Left lobe of liver (tissue), 2 donors: ENCODE results near the gene MKI67. TPM values are rescaled to one million over a fixed set of nuclear protein-coding genes. Genes with fewer than 3 reads are reported as not detected.
"Not testable (repeated sequence)": the region's sequence is repeated elsewhere in the genome, so short reads cannot be mapped to it uniquely, and the experiment has no call there.

ENCODE experiments used
- ATAC-seq: fragments of 200-7000 bp; cut with Tn5 transposase; one replicate; pipeline ENCODE4 v1.9.1; 2020; ENCODE audit warnings: mild to moderate bottlenecking, moderate library complexity
- DNase-seq: peaks from one replicate; pipeline ENCODE4 v3.0.0-alpha.2; 2020; ENCODE audit warnings: low spot score
- total RNA-seq: library from RNA; stranded (reverse); gene quantifications from one replicate; pipeline ENCODE4 v1.2.1, GENCODE V29; 2021
- donor health status: DM: no; HTN: no; CAD: no; lungs with moderate emphysema.
- donor health status: DM: no; HTN: yes; CAD: no.

The MKI67 gene, protein sequence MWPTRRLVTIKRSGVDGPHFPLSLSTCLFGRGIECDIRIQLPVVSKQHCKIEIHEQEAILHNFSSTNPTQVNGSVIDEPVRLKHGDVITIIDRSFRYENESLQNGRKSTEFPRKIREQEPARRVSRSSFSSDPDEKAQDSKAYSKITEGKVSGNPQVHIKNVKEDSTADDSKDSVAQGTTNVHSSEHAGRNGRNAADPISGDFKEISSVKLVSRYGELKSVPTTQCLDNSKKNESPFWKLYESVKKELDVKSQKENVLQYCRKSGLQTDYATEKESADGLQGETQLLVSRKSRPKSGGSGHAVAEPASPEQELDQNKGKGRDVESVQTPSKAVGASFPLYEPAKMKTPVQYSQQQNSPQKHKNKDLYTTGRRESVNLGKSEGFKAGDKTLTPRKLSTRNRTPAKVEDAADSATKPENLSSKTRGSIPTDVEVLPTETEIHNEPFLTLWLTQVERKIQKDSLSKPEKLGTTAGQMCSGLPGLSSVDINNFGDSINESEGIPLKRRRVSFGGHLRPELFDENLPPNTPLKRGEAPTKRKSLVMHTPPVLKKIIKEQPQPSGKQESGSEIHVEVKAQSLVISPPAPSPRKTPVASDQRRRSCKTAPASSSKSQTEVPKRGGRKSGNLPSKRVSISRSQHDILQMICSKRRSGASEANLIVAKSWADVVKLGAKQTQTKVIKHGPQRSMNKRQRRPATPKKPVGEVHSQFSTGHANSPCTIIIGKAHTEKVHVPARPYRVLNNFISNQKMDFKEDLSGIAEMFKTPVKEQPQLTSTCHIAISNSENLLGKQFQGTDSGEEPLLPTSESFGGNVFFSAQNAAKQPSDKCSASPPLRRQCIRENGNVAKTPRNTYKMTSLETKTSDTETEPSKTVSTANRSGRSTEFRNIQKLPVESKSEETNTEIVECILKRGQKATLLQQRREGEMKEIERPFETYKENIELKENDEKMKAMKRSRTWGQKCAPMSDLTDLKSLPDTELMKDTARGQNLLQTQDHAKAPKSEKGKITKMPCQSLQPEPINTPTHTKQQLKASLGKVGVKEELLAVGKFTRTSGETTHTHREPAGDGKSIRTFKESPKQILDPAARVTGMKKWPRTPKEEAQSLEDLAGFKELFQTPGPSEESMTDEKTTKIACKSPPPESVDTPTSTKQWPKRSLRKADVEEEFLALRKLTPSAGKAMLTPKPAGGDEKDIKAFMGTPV (N-terminal part only)
- 0.70 TPM for total RNA-seq

DNA sequence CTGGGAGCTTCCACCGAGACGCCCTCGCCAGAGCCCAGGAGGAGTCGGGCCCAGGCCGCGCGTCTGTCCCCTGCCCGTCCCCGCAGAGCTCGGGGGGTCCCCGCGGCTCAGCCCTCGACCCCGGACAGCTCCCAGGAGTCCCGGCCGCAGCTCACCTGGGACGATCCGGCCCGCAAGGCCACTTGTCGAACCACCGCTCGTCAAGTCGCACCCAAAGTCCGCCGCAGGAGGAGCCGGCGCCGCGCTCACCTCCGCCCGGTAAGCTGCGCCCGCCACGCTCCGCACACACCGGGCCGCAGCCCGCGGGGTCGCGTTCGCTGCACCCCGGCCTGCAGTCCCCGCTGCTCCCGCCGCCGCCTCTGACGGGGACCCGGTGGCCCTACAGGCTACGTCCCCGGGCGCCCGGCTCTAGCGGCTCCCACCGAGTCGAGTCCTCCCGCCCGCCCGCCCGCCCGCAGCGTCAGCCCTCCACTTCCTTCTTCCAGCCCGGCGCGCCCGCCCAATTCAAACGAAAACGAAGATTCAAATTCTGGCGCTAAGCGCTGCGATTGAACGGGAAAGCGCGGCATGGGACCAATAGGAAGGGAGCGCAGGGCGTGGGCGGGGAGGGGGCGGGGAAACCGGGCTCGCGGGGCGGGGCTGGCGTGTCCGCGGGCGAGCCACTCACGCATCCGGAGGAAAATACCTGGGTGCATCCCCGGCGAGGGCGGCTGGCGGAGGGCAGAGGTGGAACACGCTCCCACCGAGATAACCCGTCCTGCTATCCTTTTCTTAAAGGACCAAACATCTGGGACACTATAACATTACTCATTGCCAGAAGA is at the start of gene MKI67:
MKI67 (minus strand) TSS at position 480 of the 821 bp plus-strand sequence. CDS start 756 bp downstream, outside the sequence.
- ATAC-seq = peak; percentile 97
- peak; percentile 80 for DNase-seq

DNA sequence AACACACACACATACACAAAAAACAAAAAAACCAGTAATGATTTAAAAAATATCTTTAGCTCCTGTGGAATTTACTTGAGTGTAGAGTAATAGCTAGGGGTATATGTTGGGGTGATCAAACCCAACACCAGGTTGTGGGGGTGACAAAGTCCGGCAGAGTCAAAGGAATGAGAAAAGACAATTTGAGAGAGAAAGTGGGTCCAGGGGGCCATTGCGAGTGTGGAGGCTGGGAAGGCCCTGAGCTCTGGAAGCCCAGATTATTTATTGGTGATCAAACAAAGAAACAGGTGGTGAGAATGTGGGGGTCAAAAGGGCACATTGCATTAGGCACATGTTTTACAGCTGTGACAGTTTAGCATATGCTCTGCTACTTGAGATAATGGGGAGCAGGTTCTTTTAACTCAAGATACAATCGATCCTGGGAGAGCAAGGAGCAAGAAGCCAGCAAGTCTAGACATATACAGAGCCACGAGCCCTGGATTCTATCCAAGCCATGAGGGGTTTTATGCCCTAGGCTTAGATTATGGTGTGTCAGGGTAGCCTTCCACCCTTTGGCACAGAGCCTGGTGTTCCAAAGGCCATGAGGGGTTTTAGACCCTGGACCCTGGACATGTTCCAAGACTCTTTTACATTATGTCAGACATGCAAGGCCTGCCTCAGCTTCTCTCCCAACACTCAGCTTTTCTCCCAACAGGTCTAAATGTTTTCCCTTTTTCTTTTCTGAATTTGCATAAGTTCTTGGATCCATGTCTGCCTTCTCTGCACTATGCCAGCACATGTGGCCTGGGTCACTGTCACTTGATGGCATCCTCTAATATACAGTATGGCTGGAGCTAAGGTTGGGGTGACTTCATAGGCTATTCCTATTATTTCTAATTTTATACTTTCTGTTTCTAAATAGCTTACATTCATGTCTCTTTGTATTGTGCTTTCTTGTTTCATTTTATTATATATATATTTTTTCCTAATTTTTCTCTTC is 48.6 kb upstream of the MKI67 start:
- DNase-seq = peak; percentile 62

DNA sequence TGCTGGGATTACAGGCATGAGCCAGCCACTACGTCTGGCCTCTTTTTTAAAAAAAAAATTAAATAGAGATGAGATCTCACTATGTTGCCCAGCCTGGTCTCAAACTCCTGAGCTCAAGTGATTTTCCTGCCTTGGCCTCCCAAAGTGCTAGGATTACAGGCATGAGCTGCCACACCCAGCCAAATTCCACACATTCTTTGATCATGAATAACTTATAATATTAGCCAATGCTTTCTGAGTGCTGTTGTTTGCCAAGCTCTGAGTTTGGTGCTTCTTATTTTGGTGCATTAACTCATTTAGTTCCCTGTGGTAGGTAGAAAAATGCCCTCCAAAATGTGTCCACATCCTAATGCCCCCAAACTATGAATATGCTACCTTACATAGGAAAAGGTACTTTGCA is 47.2 kb upstream of the MKI67 start:
- DNase-seq = no peak
- ATAC-seq = no peak

More for the DNA sequence above, 48.6 kb upstream of the MKI67 start:
- ATAC-seq = peak; percentile 61

DNA sequence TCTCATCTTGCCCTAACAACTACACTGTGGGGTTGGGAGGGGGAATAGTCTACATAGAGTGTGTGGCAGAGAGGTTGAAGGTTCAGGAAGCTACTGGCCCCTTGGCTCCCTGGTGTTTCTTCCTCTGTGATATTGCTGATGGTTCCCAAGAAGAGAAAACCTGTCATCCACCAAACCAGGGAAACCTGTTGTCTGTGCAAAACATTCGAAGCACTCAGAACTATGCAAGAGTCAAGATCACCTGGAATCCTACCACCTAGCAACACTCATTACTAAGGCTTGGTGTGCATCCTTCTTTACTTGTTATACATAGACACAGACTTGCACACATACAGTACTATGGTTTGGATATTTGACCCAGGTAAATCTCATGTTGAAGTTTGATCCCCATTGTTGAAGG is 46.5 kb upstream of the MKI67 start:
- DNase-seq (no peak), ATAC-seq (no peak)

DNA sequence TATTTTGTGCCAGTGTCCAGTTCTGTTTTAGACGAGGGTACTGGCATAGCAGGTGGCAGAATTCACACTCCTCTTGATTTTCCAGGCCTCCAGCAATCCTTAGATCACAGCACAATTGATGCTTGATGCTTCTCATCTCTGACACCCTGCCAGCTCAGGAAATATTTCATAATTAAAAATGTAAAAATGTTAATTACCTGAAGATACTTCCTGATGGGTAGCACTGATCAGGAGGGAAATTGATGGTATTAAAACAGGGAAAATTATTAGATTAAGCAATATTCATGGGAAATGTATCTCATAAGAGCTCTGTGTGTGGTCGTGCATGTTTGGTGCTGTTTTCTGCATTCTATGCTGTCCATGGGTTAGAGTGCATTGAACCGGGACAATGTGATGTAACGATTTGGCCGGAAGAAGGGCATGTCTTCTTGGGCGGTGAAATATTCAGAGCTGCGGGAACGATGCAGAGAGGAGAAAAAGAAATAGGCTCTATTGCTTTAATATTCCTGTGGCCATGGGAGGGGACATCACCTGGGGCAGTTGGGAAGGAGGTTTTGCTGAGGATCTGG is 43.7 kb upstream of the MKI67 start:
- DNase-seq (no peak), ATAC-seq (no peak)

- DNase-seq (no peak), ATAC-seq (no peak)
These were observed 41.8 kb upstream of the MKI67 start for GRCh38 chr10:128167926-128168520.

DNA sequence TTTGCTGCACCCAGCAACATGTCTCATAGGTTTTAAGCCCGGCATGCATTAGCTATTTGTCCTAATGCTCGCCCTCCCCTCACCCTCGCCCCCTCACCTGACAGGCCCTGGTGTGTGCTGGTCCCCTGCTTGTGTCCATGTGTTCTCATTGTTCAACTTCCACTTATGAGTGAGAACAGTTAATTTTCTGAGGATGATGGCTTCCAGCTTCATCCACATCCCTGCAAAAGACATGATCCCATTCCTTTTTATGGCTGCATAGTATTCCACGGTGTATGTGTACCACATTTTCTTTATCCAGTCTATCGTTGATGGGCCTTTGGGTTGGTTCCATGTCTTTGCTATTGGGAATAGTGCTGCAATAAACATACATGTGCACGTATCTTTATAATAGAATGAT is 40.9 kb upstream of the MKI67 start:
- not testable (repeated sequence) for ATAC-seq

GRCh38 chr10:128166151-128166550 is 39.9 kb upstream of the MKI67 start:
- ATAC-seq (no peak), DNase-seq (no peak)

More for the DNA sequence above, 40.9 kb upstream of the MKI67 start:
- not testable (repeated sequence) for DNase-seq

- ATAC-seq (no peak), DNase-seq (no peak)
These were observed 39.3 kb upstream of the MKI67 start for GRCh38 chr10:128165536-128165935.

DNA sequence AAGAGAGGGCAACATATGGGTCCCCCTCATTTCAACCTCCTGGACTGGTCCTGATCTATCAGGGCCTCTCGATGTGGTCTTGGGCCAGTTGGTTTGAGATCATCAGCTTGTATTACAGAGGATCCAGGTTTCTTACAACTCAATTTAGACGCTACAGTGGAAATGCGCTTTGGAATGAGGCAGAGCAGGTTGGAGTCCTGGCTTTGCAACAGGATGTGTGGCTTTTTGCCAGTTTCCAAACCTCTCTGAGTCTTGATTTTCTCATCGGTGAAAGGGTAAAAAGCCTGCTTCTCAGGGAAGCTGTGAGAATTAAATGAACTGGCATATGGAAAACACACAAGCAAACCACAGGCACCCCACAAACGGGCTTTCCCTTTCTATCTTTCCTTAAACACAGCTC is 37.5 kb upstream of the MKI67 start:
- ATAC-seq (no peak), DNase-seq (no peak)

DNA sequence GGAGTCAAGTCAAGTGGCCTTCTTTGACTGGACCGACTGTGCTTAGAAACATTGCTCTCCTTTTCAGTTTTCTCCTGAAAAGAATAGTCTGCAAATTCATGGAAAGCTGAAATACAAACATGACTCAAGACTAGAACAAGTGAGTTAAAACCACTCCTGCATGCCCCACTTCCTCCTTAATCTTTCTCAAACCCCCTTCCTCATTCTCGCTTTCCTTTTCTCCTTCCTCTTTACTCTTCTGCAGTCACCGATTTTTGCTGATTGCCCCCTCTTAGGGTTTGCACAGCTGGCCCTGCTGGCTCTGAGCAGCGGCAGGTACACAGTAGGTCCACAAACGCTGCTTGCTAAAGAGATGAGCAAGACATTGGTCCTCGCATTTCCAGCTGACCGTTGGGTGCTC is 34.8 kb upstream of the MKI67 start:
- ATAC-seq = no peak
- DNase-seq = no peak

DNA sequence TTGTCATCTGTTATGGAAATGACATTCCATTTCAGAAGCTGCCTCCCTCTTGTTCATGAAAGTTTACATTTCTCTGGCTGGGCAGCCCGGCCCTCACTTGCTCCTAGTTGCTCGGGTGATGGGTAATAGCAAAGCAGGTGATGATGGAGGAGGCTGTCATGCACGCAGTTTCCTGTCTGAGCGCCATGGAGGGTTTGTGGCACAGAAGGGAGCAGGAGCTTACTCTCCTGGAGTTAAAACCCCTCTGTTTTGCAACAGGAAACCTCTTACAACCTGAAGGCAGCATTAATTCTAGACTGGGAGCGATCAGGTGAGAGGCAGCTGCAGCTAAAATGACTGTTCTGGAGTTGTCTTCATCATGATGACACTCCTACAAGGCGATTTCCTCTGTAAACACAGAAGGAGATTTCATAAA is 34.1 kb upstream of the MKI67 start:
- DNase-seq (no peak), ATAC-seq (no peak)

DNA sequence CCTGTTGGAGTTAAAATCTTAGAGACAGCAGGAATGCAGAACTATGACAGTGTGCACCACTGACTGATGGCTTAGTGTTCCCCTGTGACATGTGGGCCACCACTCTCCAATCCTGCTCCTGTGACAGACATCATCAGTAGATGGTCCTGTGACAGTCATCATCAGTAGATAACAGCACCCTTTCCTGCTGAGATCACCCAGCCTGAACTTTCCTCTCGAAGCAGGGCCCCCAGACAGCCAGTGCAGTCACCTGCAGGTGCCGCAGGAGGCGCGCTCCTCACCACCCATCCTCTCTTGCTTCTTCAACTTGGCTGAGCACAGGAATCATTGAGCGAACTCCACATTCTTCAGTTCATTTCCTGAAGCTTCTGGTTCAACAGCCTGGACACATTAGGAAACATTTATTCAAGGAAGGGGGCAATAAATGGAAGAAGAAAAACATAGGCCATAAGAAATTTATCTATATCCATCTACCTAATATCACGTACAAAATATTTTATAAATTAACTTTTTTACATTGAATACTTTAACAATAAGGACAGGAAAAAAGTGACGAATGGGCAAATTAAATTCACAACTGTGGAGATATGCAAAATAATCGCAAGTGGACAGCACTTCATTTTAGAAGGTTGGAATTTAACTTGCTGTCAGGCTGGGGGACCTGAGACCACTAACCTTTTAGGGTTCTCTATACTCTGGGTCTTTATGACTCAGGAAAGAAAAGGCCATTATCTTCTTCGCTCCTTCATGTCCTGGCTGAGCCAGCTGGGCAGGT is 32.0 kb upstream of the MKI67 start:
- no peak for ATAC-seq
- DNase-seq = no peak

GRCh38 chr10:128156999-128157755 is 31.0 kb upstream of the MKI67 start:
- peak; percentile 94 for ATAC-seq

GRCh38 chr10:128152741-128153580 is 26.7 kb upstream of the MKI67 start:
- no peak for ATAC-seq
- no peak for DNase-seq

More at GRCh38 chr10:128156999-128157755, 31.0 kb upstream of the MKI67 start:
- DNase-seq = peak; percentile 91

DNA sequence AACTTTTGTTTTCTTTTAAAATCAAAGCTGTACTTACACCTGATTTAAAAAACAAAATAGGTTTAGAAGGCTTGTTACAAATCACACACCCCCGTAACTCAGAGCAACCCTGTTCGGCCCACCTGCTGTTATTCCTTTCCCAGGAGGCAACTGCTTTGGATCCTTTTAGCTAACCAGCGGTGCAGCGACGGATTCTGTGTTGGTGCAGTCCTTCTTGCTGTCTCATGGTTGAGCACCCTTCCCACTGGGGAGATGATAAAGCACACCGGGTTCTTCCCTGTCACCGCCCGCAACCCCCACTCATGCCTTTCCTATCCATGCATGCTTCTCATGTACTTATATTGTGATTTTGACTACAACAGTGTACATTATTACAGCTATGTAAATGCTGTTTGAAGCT is 24.8 kb upstream of the MKI67 start:
- no peak for DNase-seq
- ATAC-seq = no peak
